ENCODE data around the gene RRP8.
A peak's percentile ranks its signal among the peaks of the same experiment; 100 is the strongest.

The RRP8 gene

GRCh38 chr11:6566704-6567370 is 36.6 kb downstream of the RRP8 start:
- DNase-seq, result peak in 1 of 2 experiments; percentile 44

DNA sequence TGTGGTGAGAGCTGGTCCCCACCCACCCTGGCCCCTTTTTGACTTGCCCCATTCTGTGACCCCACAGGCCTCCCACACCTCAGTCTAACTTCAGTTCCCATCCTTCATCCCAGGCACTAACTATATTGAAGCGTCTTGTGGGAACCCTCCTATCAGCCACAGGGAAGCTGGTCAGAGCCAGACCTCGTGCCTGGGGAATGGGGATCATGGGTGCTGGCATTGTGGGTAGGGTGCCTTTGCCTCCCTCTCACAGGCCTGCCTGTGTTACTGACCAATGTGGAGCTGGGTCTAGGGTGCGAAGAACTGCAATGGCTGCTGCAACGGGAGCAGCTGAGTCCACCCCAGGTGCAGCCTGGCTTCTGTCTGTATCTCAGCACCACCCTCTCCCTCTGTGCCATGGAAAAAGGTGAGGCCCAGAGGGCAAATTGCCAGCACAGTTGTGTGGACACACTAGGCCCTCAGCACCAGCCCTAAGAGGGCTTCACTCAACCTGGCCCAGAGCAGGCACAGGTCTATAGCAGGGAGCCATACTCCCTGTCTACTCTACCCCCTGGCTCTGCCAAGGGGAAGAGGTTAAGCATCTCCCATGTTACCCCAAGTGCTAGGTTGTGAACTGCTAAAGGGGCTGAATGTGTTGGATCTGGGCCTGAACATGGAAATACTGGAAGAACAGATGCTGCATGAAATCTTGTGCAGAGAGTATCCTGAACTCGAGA is 37.3 kb downstream of the RRP8 start:
- DNase-seq, result no peak

- no peak for DNase-seq
These were observed 38.1 kb downstream of the RRP8 start for GRCh38 chr11:6565325-6565724.

DNA sequence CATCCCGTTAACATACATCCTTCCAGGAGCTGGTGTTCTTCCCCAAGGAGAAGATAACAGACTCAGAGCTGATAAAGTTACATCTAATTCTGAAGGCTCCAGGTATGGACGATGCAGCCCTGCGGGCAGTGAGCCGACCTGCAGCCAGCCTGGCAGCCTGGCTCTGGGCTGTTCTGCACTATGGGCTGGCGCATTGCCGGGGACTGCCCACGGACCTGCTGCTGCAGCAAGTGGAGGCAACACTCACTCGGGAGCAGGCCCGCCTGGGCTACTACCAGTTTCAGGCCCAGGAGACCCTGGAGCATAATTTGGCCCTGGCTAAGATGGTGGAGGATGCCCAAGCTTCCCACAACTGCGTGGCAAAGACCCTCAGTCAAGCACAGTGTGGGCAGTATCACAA is 39.7 kb downstream of the RRP8 start:
- no peak for DNase-seq

DNA sequence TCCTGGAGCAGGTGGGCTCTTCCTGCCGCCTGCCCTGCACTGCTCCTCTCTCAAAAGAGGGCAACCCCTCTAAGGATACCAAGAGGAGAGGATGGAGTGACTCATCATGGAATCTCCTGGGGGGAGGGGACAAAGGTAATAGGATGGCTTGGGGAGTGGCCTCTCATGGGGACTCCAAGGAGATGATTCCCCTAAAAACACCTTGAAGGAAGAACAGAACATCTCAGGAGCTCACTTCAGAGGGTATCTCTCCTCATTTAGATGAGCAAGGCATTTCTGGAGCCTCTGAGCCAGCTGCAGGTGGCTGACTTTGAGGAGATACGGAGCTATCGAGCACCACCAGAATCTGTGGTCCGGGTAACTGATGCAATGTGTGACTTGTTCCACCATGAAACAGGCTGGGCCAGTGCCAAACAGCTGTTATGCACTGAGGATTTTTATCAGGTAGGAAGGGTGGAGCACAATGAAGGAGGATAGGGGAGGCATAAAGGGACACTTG is 40.2 kb downstream of the RRP8 start:
- no peak for DNase-seq

DNA sequence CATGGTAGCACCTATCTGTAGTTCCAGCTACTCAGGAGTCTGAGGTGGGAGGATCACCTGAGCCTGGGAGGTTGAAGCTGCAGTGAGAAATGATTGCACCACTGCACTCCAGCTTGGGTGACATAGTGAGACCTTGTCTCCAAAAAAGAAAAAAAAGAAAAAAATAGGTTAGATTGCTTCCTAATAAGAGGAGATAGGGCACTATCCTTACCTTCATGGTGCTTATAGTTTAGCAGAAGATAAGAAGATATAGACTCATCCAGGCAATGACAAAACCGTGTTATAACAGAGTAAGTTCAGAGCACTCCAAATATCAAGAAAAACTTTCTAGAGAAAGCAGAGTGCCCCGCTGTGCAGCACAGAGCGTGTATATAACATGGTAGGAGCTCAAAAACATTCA is 42.1 kb downstream of the RRP8 start:
- DNase-seq, result no peak

DNA sequence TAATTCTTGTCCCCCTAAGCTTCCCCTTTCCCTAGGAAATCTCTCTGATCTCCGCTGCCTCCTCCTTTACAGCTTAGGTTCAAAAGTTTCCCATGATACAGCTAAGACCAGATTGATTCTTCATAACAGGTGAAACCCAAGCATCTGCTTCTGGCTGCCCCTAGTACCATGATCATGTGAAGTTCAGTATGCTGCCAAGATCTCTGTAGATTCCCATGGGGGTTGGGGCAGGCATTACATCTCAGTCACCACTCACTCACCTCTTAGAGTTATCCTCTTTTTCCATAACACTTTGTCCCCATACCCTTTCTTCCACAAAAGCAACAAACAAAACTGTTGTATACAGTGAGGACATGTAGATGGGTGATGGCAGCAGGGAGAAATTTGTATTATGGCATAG is 44.0 kb downstream of the RRP8 start:
- no peak for DNase-seq

GRCh38 chr11:6557761-6558674 is 45.4 kb downstream of the RRP8 start:
- peak in 1 of 2 experiments; percentile 73 for DNase-seq

DNA sequence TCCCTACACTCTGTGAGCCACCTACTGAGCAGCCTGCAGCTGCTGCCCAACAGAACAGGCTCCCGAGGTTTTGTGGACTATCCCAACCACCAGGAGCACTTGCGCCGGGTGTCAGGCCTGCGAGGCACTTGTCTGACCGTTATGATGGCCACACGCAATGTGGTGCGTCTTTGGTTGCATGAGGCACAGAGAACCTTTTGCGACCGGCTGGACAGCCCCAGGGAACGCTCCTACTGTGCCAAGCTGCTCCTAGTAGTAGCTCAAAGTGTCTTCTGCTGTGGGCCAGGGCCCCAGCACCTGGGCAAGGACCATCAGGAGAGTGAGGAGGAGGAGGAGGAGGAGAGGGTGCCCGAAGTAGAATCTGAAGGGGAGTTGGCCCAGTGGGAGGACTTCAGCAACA is 46.4 kb downstream of the RRP8 start:
- no peak for DNase-seq

- DNase-seq, result no peak
These were observed 47.1 kb downstream of the RRP8 start for GRCh38 chr11:6556139-6556949.

- no peak for DNase-seq
These were observed 48.3 kb downstream of the RRP8 start for GRCh38 chr11:6554828-6555706.

DNA sequence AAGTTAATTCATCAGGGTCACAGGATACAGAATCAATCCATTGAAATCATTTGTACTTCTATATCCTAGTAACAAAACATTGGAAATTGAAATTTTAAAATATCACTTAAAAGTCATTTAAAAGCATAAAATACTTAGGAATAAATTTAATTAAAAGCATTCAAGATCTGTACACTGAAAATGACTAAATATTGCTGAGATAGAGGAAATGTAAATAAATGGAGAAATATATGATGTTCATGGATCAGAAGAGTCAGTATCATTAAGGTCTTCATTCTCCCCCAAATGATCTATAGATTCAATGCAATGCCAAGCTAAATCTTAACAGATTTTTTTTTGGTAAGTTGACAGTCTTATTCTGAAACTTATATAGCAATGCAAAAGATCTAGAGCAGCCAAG is 49.8 kb downstream of the RRP8 start:
- DNase-seq, result no peak

DNA sequence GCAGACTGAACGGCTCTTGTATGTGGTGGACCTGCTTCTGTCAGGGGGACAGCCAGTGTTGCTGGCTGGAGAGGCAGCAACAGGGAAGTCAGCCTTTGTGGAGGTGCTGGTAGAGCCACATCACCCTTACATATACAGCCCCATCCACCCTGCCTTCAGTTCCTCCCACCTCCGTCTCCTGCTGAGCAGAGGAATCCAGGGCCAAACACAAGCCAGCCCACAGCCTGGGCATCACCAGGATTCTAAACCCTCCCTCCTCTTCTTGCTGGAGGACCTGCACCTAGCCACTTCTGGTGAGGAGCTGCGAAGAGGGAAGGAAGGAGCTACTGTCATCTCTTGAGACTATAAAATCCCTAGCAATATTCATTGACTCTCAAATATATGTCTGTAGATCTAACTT is 54.8 kb downstream of the RRP8 start:
- DNase-seq, result no peak

DNA sequence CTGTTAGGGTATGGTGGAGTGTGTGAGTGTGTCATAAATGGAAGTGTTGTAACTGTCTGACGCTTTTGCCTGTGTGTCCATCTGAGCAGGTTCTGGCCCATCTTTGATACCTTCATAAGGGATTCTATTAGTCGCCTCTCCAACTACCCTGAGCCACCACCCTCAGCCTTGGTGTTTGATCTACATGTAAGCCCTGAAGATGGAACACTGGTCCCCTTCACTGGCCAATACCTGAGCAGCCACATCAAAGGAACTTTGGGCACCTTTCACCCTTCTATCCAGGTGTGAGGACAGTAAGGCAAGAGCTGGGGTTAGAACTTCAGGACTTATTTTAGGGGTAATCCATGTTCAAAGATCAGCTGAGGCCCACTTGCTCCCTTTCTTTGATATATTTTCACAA is 55.3 kb downstream of the RRP8 start:
- DNase-seq, result no peak

DNA sequence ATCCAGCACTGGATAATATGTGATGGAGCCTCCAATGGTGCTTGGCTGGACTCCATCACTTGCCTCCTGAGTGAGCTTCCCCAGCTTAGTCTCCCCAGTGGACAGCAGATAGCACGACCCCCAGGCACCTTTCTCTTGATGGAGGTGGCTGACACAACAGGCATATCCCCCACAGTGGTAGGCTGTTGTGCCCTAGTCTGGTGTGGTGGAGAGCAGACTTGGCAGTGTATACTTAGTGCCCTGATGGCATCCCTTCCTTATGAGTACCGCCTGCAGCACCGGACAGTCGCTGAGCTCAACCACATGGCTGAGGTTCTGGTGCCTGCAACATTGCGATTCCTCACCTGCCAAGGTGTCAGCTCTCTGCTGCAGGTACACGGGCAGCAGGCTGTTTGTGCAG is 56.2 kb downstream of the RRP8 start:
- no peak for DNase-seq

DNA sequence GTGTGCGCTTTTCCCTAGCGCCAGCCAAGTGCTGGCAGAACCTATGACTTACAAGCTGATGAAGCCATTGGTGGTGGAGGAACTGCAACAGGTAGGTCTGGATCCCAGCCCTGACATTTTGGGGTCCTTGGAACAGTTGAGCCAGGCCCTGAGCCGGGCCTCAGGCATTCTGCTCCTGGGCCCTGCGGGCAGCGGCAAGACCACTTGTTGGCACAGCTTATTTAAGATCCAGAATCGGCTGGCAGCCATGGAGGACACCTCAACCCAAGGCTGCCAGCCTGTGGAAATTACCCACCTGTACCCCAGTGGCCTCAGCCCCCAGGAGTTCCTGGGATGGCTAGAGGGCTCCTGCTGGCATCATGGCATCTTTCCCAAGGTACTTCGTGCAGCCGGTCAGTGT is 56.7 kb downstream of the RRP8 start:
- no peak for DNase-seq

- DNase-seq, result peak in 1 of 2 experiments; percentile 69
These were observed 57.4 kb downstream of the RRP8 start for GRCh38 chr11:6545917-6546605.
